GM18861 (cell line): Measurements from ENCODE around the gene FCHSD2.

Experiments
- ATAC-seq: cut with Tn5 transposase; IDR thresholded peaks from one replicate; pipeline ENCODE4 v1.9.1; 2021; ENCODE audit not compliant: unreplicated experiment

The FCHSD2 gene

GRCh38 chr11:73172992-73173656 lies 31.0 kb upstream of the FCHSD2 start:
- no peak for ATAC-seq

GRCh38 chr11:73171436-73172161 lies 29.5 kb upstream of the FCHSD2 start:
- no peak for ATAC-seq

GRCh38 chr11:73170140-73170539 lies 28.0 kb upstream of the FCHSD2 start:
- ATAC-seq: no peak

- no peak for ATAC-seq
Measured at GRCh38 chr11:73168925-73169579, 26.9 kb upstream of the FCHSD2 start.

- ATAC-seq: no peak
Measured at GRCh38 chr11:73167363-73167954, 25.3 kb upstream of the FCHSD2 start.

- ATAC-seq: no peak
Measured at GRCh38 chr11:73164803-73165540, 22.9 kb upstream of the FCHSD2 start.

- ATAC-seq: no peak
Measured at GRCh38 chr11:73163638-73164174, 21.6 kb upstream of the FCHSD2 start.

GRCh38 chr11:73162196-73162740 lies 20.1 kb upstream of the FCHSD2 start:
- ATAC-seq: no peak

GRCh38 chr11:73160005-73160760 lies 18.1 kb upstream of the FCHSD2 start:
- ATAC-seq: no peak

GRCh38 chr11:73159297-73159696 lies 17.2 kb upstream of the FCHSD2 start:
- no peak for ATAC-seq

- ATAC-seq: no peak
Measured at GRCh38 chr11:73158356-73159051, 16.4 kb upstream of the FCHSD2 start.

- no peak for ATAC-seq
Measured at GRCh38 chr11:73157101-73158010, 15.2 kb upstream of the FCHSD2 start.

GRCh38 chr11:73156686-73157085 lies 14.6 kb upstream of the FCHSD2 start:
- ATAC-seq: no peak

GRCh38 chr11:73156114-73156513 lies 14.0 kb upstream of the FCHSD2 start:
- ATAC-seq: no peak

GRCh38 chr11:73155102-73155501 lies 13.0 kb upstream of the FCHSD2 start:
- no peak for ATAC-seq

GRCh38 chr11:73154178-73154577 lies 12.1 kb upstream of the FCHSD2 start:
- ATAC-seq: peak; percentile 41

- peak; percentile 45 for ATAC-seq
Measured at GRCh38 chr11:73152861-73153483, 10.9 kb upstream of the FCHSD2 start.
